NCI-H1092 treated with DMSO at 0.1 percent for 48 hours (cell line): Measurements from ENCODE around the gene GLG1.

Experiments
- DNase-seq: peaks from one replicate; lab custom pipeline; 2025; lab: John Stamatoyannopoulos, UW

GLG1 gene

GRCh38 chr16:74472540-74472939 lies 134.4 kb downstream of the GLG1 start:
- DNase-seq = no peak

- no peak for DNase-seq
Measured at GRCh38 chr16:74472010-74472409, 134.9 kb downstream of the GLG1 start.

- DNase-seq = no peak
Measured at GRCh38 chr16:74469946-74470478, 136.9 kb downstream of the GLG1 start.

- no peak for DNase-seq
Measured at GRCh38 chr16:74468807-74469525, 137.9 kb downstream of the GLG1 start.

GRCh38 chr16:74466872-74467271 lies 140.0 kb downstream of the GLG1 start:
- no peak for DNase-seq

- no peak for DNase-seq
Measured at GRCh38 chr16:74465851-74466685, 140.8 kb downstream of the GLG1 start.

- no peak for DNase-seq
Measured at GRCh38 chr16:74465281-74465680, 141.6 kb downstream of the GLG1 start.

GRCh38 chr16:74463888-74464287 lies 143.0 kb downstream of the GLG1 start:
- DNase-seq = no peak

- no peak for DNase-seq
Measured at GRCh38 chr16:74462361-74462760, 144.6 kb downstream of the GLG1 start.

GRCh38 chr16:74461826-74462225 lies 145.1 kb downstream of the GLG1 start:
- no peak for DNase-seq

GRCh38 chr16:74460542-74460941 lies 146.4 kb downstream of the GLG1 start:
- DNase-seq = no peak

GRCh38 chr16:74456290-74456625 lies 150.7 kb downstream of the GLG1 start:
- no peak for DNase-seq

GRCh38 chr16:74455619-74456289 lies 151.2 kb downstream of the GLG1 start:
- no peak for DNase-seq

GRCh38 chr16:74455213-74455612 lies 151.7 kb downstream of the GLG1 start:
- no peak for DNase-seq

- DNase-seq = no peak
Measured at GRCh38 chr16:74451951-74452758, 154.8 kb downstream of the GLG1 start.

GRCh38 chr16:74450967-74451760 lies 155.8 kb downstream of the GLG1 start:
- DNase-seq = no peak

GRCh38 chr16:74450236-74450635 lies 156.7 kb downstream of the GLG1 start:
- no peak for DNase-seq

- DNase-seq = no peak
Measured at GRCh38 chr16:74449470-74449869, 157.4 kb downstream of the GLG1 start.

- DNase-seq = no peak
Measured at GRCh38 chr16:74448990-74449389, 157.9 kb downstream of the GLG1 start.

GRCh38 chr16:74447578-74447977 lies 159.3 kb downstream of the GLG1 start:
- DNase-seq = no peak

- DNase-seq = no peak
Measured at GRCh38 chr16:74446866-74447265, 160.0 kb downstream of the GLG1 start.
